ENCODE results near the gene EEIG2. TPM values are rescaled to one million over a fixed set of nuclear protein-coding genes. Genes with fewer than 3 reads are reported as not detected.

The EEIG2 gene
- total and polyA plus RNA-seq, 2 experiments from 2014 or later, result 5.4 to 12.2 TPM

DNA sequence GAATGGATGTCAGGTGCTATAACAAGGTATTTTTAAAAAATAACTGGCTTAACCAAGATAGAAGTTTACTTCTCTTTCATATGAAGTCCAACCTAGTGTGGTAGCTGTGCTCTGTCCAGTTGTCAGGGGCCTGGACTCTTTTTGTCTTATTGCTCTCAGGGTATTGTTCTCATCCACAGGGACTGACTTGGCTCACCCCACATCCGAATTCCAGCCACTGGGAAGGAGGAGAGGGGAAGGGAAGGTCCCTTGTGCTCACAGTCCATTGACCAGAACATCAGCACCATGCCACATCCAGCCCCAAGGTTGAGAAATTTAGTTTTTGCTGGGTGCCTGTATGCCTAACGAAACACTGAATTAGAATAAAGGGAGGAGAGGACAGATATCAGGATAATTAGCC lies 8.7 kb downstream of the EEIG2 start:
- DNase-seq (ENCODE audit: low read depth in 1 of 2, low spot score in 1 of 2), result no peak

DNA sequence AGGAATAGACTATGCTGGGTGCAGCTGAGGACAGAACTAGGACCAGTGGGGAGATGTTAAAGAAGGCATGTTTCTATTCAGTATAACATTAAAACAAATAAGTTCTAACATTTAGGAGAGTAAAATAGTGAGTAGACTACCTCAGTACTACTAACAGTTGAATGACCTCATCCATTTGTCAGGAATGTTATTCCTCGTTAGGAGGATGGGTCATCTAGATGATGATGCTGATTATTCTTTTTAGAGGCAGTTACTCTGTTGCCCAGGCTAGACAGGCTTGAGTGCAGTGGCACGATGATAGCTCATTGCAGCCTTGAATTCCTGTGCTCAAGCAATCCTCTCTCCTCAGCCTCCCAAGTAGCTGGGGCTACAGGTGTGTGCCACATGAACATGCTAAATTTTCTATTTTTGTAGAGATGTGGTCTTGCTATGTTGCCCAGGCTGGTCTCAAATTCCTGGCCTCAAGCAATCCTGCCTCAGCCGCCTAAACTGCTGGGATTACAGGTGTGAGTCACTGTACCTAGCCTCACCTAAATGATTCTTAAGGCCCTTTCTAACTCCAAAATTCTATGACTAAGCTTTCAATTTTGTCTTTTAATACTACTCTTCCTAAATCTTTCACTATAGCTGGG lies 9.3 kb downstream of the EEIG2 start:
- DNase-seq (ENCODE audit: low read depth in 1 of 2, low spot score in 1 of 2), result no peak
- Histone ChIP-seq H3K4me3 (no peak overlapping the region), H3K9me3 (ENCODE audit: low read depth) (no peaks in the 10 kb centered on the region), H3K4me1 (ENCODE audit: low read depth) (peaks cover 7% of the 10 kb centered on the region), H3K36me3 (no peaks in the 10 kb centered on the region), H3K27ac (no peak overlapping the region), H3K27me3 (no peaks in the 10 kb centered on the region)
- TF ChIP-seq, protein P1, sequence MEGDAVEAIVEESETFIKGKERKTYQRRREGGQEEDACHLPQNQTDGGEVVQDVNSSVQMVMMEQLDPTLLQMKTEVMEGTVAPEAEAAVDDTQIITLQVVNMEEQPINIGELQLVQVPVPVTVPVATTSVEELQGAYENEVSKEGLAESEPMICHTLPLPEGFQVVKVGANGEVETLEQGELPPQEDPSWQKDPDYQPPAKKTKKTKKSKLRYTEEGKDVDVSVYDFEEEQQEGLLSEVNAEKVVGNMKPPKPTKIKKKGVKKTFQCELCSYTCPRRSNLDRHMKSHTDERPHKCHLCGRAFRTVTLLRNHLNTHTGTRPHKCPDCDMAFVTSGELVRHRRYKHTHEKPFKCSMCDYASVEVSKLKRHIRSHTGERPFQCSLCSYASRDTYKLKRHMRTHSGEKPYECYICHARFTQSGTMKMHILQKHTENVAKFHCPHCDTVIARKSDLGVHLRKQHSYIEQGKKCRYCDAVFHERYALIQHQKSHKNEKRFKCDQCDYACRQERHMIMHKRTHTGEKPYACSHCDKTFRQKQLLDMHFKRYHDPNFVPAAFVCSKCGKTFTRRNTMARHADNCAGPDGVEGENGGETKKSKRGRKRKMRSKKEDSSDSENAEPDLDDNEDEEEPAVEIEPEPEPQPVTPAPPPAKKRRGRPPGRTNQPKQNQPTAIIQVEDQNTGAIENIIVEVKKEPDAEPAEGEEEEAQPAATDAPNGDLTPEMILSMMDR (IDR thresholded peaks at IDR 0.05; ENCODE audit: low read depth, low read length), result no peak

More for the DNA sequence above, 8.7 kb downstream of the EEIG2 start:
- Histone ChIP-seq H3K27ac (no peak overlapping the region), H3K4me3 (no peak overlapping the region), H3K9me3 (ENCODE audit: low read depth) (no peaks in the 10 kb centered on the region), H3K4me1 (ENCODE audit: low read depth) (peaks cover 7% of the 10 kb centered on the region), H3K27me3 (no peaks in the 10 kb centered on the region), H3K36me3 (no peaks in the 10 kb centered on the region)
- TF ChIP-seq, protein P1 (IDR thresholded peaks at IDR 0.05; ENCODE audit: low read depth, low read length), result no peak

DNA sequence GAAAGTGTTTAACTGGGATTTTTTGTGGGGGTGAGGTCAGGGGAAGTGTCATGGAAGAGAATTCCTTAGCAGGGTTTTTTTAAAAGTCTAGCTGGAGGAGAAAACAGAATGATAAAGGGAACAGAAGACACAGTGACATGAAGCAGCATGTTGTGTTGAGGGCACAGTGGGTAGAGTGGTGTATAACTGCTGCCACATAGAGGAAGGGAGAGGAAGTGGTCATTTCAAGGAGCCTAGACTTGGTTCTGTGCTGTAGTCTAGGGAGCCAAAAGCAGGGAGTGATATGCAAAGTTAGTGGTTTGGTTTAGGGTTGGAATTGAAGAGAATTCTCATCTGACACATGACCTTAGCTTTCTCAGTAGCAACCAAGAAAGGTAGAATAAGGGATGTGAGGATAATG lies 10.2 kb downstream of the EEIG2 start:
- Histone ChIP-seq H3K27me3 (no peaks in the 10 kb centered on the region), H3K4me1 (ENCODE audit: low read depth) (peaks cover 7% of the 10 kb centered on the region), H3K4me3 (no peak overlapping the region), H3K9me3 (ENCODE audit: low read depth) (no peaks in the 10 kb centered on the region), H3K27ac (no peak overlapping the region), H3K36me3 (no peaks in the 10 kb centered on the region)
- DNase-seq (ENCODE audit: low read depth in 1 of 2, low spot score in 1 of 2), result peak; percentile 29 to 62
- TF ChIP-seq, protein P1 (IDR thresholded peaks at IDR 0.05; ENCODE audit: low read depth, low read length), result peak; percentile 59

DNA sequence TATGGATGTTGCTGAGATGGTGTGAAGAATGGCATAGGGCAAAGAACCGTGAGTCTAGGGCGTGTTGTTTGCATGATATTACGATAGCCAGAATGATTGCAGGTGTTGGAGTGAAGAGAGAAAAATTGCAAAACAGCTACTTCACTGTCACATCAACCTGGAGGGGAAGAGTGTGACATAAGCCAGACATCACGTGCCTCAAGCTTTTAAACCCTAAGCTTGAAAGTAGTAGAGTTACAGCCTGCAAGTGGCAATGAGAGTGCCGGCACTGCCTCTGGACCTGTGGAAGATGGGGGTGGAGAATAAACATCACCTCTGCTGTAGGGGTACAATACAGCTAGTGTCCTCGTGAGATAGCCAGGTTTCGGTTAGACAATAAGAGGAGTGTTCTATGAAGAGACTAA lies 11.1 kb downstream of the EEIG2 start:
- Histone ChIP-seq H3K4me1 (ENCODE audit: low read depth) (peaks cover 7% of the 10 kb centered on the region), H3K9me3 (ENCODE audit: low read depth) (no peaks in the 10 kb centered on the region), H3K36me3 (no peaks in the 10 kb centered on the region), H3K4me3 (no peak overlapping the region), H3K27ac (peak overlapping the region; percentile 24), H3K27me3 (no peaks in the 10 kb centered on the region)
- peak in 1 of 2 donors; percentile 27 for DNase-seq (ENCODE audit: low read depth in 1 of 2, low spot score in 1 of 2)
- TF ChIP-seq, protein P1 (IDR thresholded peaks at IDR 0.05; ENCODE audit: low read depth, low read length), result no peak

DNA sequence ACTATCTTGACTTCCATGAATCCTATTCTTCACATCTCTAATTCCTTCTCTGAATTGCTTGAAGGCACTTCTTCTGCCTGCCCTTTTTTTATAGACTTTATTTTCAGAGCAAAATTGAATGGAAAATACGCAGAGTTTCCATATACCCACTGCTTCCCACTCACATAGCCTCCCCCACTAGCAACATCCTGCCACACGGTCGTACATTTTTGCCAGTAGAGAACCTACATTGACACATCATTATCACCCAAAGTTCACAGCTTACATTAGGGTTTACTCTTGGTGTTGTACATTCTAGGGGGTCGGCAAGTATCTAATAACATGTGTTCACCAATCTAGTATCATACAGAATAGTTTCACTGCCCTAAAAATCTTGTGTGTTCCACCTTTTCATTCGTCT lies 12.3 kb downstream of the EEIG2 start:
- H3K27me3 ChIP-seq, result no peaks in the 10 kb centered on the region
- DNase-seq (ENCODE audit: low read depth in 1 of 2, low spot score in 1 of 2), result no peak
- H3K36me3 ChIP-seq, result no peaks in the 10 kb centered on the region
- no peak overlapping the region for H3K4me3 ChIP-seq
- peaks cover 7% of the 10 kb centered on the region for H3K4me1 ChIP-seq (ENCODE audit: low read depth)
- TF ChIP-seq, protein P1 (IDR thresholded peaks at IDR 0.05; ENCODE audit: low read depth, low read length), result no peak
- H3K9me3 ChIP-seq (ENCODE audit: low read depth), result no peaks in the 10 kb centered on the region
- H3K27ac ChIP-seq, result no peak overlapping the region

All from cardiac muscle cell (in vitro differentiated cells and primary cell).